OCI-LY3 (cell line): ENCODE data around the gene ABHD16A.

Source experiments
- EZH2phosphoT487 ChIP-seq: fragments of 200-600 bp; shearing (Covaris generic); IDR thresholded peaks from 2 replicates; pipeline ENCODE4 v1.6.1; 2018; ENCODE audit warnings: antibody characterized with exemption, mixed run types, low read depth
- TF ChIP-seq, protein P1 (sequence below): fragments of 200-600, 300-600 bp; sonication (generic); IDR thresholded peaks from 2 replicates; pipeline ENCODE4 v1.5.1; 2014; ENCODE audit warnings: antibody characterized with exemption, low read length, low read depth

DNA sequence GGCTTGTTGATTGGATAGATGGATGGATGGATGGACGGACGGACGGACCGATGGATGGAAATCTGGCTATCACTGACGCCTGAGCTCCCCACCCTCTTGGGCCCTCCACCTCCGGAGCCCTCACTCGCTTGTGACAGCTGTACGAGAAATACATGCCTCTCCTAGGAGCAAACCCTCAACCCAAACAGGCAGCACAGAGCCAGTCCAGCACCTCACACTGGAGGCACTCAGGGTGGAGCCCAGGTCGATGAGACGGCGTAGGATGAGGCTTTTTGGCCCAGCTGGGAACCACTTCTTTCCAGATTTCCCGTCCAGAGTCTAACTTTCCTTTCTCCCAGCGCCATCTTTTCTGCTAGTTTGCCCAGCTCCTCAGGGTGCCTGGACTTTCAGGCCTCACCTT lies 19.5 kb downstream of the ABHD16A start:
- TF ChIP-seq, protein P1, sequence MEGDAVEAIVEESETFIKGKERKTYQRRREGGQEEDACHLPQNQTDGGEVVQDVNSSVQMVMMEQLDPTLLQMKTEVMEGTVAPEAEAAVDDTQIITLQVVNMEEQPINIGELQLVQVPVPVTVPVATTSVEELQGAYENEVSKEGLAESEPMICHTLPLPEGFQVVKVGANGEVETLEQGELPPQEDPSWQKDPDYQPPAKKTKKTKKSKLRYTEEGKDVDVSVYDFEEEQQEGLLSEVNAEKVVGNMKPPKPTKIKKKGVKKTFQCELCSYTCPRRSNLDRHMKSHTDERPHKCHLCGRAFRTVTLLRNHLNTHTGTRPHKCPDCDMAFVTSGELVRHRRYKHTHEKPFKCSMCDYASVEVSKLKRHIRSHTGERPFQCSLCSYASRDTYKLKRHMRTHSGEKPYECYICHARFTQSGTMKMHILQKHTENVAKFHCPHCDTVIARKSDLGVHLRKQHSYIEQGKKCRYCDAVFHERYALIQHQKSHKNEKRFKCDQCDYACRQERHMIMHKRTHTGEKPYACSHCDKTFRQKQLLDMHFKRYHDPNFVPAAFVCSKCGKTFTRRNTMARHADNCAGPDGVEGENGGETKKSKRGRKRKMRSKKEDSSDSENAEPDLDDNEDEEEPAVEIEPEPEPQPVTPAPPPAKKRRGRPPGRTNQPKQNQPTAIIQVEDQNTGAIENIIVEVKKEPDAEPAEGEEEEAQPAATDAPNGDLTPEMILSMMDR: no peak
- no peak for TF ChIP-seq EZH2phosphoT487
